ENCODE data around the gene KDM4E.

DNA sequence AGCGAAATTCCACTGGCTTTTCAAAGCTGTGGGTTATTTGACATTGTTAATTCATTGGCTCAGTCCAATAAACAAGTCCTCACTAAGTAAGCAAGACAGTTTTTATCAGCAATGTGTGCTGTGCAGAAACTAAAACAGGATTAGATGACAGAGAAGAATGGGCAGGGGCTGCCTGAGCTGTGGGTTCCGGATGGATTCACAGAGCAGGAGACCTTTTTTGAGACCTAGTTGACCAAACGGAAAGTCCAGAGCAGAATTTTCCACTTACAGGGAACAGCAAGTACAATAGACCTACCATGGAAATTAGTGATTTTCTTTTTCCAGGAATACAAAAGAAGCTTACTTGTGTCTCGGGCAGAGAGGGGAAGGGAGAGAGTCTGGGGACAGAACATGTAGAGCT, 19.0 kb downstream of the KDM4E start:
- TF ChIP-seq, protein P1, sequence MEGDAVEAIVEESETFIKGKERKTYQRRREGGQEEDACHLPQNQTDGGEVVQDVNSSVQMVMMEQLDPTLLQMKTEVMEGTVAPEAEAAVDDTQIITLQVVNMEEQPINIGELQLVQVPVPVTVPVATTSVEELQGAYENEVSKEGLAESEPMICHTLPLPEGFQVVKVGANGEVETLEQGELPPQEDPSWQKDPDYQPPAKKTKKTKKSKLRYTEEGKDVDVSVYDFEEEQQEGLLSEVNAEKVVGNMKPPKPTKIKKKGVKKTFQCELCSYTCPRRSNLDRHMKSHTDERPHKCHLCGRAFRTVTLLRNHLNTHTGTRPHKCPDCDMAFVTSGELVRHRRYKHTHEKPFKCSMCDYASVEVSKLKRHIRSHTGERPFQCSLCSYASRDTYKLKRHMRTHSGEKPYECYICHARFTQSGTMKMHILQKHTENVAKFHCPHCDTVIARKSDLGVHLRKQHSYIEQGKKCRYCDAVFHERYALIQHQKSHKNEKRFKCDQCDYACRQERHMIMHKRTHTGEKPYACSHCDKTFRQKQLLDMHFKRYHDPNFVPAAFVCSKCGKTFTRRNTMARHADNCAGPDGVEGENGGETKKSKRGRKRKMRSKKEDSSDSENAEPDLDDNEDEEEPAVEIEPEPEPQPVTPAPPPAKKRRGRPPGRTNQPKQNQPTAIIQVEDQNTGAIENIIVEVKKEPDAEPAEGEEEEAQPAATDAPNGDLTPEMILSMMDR (IDR thresholded peaks at IDR 0.05; ENCODE audit: low read depth, low read length, missing input control), result no peak
- TF ChIP-seq TAF1 (conservative IDR thresholded peaks at IDR 0.05) (no peak), RXRA (IDR thresholded peaks at IDR 0.05) (no peak), SP1 (IDR thresholded peaks at IDR 0.05) (no peak), FOXA1 (IDR thresholded peaks at IDR 0.05) (no peak), RAD21 (IDR thresholded peaks at IDR 0.05) (no peak), GABPA (IDR thresholded peaks at IDR 0.05 in 1 of 2, conservative IDR thresholded peaks at IDR 0.05 in 1 of 2) (no peak), YY1 (IDR thresholded peaks at IDR 0.05) (no peak), EGR1 (IDR thresholded peaks at IDR 0.05; ENCODE audit: low read depth in 2 of 2) (no peak)
- TF ChIP-seq, protein P2, sequence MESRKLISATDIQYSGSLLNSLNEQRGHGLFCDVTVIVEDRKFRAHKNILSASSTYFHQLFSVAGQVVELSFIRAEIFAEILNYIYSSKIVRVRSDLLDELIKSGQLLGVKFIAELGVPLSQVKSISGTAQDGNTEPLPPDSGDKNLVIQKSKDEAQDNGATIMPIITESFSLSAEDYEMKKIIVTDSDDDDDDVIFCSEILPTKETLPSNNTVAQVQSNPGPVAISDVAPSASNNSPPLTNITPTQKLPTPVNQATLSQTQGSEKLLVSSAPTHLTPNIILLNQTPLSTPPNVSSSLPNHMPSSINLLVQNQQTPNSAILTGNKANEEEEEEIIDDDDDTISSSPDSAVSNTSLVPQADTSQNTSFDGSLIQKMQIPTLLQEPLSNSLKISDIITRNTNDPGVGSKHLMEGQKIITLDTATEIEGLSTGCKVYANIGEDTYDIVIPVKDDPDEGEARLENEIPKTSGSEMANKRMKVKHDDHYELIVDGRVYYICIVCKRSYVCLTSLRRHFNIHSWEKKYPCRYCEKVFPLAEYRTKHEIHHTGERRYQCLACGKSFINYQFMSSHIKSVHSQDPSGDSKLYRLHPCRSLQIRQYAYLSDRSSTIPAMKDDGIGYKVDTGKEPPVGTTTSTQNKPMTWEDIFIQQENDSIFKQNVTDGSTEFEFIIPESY (IDR thresholded peaks at IDR 0.05), result no peak
- TF ChIP-seq, protein P3, sequence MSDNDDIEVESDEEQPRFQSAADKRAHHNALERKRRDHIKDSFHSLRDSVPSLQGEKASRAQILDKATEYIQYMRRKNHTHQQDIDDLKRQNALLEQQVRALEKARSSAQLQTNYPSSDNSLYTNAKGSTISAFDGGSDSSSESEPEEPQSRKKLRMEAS (IDR thresholded peaks at IDR 0.05), result no peak
- TF ChIP-seq, protein P4, sequence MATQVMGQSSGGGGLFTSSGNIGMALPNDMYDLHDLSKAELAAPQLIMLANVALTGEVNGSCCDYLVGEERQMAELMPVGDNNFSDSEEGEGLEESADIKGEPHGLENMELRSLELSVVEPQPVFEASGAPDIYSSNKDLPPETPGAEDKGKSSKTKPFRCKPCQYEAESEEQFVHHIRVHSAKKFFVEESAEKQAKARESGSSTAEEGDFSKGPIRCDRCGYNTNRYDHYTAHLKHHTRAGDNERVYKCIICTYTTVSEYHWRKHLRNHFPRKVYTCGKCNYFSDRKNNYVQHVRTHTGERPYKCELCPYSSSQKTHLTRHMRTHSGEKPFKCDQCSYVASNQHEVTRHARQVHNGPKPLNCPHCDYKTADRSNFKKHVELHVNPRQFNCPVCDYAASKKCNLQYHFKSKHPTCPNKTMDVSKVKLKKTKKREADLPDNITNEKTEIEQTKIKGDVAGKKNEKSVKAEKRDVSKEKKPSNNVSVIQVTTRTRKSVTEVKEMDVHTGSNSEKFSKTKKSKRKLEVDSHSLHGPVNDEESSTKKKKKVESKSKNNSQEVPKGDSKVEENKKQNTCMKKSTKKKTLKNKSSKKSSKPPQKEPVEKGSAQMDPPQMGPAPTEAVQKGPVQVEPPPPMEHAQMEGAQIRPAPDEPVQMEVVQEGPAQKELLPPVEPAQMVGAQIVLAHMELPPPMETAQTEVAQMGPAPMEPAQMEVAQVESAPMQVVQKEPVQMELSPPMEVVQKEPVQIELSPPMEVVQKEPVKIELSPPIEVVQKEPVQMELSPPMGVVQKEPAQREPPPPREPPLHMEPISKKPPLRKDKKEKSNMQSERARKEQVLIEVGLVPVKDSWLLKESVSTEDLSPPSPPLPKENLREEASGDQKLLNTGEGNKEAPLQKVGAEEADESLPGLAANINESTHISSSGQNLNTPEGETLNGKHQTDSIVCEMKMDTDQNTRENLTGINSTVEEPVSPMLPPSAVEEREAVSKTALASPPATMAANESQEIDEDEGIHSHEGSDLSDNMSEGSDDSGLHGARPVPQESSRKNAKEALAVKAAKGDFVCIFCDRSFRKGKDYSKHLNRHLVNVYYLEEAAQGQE (IDR thresholded peaks at IDR 0.05), result no peak
- TF ChIP-seq, protein P5, sequence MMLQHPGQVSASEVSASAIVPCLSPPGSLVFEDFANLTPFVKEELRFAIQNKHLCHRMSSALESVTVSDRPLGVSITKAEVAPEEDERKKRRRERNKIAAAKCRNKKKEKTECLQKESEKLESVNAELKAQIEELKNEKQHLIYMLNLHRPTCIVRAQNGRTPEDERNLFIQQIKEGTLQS (IDR thresholded peaks at IDR 0.05), result no peak
